Measurements from ENCODE around the gene YIPF7.
A peak's percentile ranks its signal among the peaks of the same experiment; 100 is the strongest.

The YIPF7 gene

DNA sequence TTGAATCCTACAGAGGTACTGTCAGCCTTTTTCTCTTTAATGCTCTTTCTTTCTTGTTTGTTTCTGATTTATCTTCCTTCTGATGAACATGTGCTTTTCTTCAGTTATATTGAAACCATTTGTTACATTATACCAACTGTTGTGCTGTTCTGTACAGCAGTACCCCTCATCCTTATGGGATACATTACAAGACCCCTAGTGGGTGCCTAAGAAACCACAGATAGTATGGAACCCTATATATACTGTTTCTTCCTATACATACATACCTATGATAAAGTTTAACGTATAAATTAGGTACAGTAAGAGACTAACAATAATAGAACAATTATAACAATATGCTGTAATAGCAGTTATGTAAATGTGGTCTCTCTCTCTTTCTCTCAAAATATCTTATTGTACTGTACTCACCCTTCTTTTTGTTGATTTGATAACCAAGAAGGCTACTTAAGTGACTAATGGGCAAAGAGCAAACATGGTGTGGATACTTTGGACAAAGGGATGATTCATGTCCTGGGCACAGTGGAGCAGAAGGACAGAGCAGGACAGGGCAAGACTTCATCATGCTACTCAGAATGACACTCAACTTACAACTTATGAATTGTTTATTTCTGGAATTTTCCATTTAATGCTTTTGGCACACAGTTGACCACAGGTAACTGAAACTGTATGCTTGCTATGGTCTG lies 10.7 kb upstream of the YIPF7 start:
- DNase-seq (ENCODE audit: insufficient read length, low spot score), result no peak
- TF ChIP-seq, protein P1, sequence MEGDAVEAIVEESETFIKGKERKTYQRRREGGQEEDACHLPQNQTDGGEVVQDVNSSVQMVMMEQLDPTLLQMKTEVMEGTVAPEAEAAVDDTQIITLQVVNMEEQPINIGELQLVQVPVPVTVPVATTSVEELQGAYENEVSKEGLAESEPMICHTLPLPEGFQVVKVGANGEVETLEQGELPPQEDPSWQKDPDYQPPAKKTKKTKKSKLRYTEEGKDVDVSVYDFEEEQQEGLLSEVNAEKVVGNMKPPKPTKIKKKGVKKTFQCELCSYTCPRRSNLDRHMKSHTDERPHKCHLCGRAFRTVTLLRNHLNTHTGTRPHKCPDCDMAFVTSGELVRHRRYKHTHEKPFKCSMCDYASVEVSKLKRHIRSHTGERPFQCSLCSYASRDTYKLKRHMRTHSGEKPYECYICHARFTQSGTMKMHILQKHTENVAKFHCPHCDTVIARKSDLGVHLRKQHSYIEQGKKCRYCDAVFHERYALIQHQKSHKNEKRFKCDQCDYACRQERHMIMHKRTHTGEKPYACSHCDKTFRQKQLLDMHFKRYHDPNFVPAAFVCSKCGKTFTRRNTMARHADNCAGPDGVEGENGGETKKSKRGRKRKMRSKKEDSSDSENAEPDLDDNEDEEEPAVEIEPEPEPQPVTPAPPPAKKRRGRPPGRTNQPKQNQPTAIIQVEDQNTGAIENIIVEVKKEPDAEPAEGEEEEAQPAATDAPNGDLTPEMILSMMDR (IDR thresholded peaks at IDR 0.05; ENCODE audit: insufficient read depth, missing control alignments), result no peak
- no peak for FAIRE-seq

DNA sequence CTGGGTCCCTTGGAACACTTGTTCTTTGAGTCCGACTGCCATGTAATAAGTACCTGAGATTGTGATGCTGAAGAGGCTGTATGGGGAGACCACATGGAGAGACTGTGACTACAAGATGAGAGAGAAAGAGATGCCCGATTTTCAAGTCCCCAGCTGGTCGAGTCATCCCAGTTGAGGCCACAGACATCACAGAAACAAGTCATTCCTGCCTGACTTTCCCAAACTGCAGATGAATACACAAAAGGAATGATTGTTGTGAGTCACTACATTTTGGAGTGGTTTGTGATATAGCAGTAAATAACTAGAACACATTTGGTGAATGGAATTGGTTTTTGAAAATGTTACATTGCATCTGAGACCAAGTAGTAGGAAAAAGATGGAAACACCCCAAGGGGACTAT lies 9.0 kb upstream of the YIPF7 start:
- TF ChIP-seq, protein P1 (IDR thresholded peaks at IDR 0.05; ENCODE audit: insufficient read depth, missing control alignments), result no peak
- DNase-seq (ENCODE audit: insufficient read length, low spot score) (no peak), FAIRE-seq (no peak)

DNA sequence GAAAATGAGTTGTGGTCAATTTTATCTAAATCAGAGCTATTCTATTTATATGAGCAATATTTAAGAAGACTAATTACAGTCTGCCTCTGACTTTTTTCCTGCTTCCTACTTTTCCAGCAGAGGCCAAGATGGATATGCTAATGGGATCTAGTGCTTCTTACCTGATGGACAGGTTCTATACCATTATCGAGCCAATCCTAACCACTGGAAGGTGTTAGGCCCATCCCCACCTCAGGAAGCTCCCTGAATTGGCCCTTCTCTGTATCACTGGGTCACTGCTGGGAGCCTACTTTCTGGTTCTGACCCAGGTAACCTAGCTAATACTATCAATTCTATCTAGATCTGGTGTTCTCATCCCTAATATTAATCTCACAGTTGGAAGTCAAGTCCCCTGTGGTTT lies 577 bp upstream of the YIPF7 start:
- TF ChIP-seq, protein P1 (IDR thresholded peaks at IDR 0.05; ENCODE audit: insufficient read depth, missing control alignments), result no peak
- DNase-seq (ENCODE audit: insufficient read length, low spot score) (no peak), FAIRE-seq (no peak)

DNA sequence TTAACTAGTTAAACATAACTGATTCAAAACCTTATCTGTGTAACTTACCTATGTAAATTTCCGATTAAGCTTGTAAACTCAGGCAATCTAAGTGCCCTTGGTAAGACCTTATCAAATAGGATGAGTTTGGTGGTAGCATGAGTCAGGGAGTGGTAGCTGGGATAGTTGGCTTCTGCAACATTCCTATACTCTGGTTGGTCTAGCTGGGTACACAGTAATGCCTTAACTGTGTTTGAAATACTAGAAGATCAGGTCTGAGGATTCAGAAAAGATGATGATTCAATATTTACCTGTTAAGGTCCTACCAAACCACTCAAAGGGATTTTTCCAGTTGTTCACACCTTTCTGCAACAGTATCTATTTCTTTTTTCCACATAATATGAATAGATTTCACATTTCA lies 5.3 kb downstream of the YIPF7 start:
- FAIRE-seq (no peak), DNase-seq (ENCODE audit: insufficient read length, low spot score) (no peak)
- TF ChIP-seq, protein P1 (IDR thresholded peaks at IDR 0.05; ENCODE audit: insufficient read depth, missing control alignments), result no peak

DNA sequence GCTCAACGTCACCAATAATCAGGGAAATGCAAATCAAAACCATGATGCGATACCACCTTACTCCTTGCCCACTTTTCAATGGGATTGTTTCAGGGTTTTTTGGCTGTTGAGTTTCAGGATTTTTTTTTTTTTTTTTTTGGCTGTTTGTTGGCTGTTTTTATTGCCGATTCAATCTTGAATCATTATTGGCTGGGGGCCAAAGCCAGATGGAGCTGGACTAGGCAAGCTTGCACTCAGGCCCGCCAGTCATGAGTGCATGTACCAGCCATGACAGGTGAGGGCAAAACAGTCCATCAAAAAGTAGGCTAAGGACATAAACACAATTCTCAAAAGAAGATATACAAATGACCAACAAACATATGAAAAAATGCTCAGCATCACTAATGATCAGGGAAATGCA lies 13.3 kb downstream of the YIPF7 start:
- DNase-seq (ENCODE audit: insufficient read length, low spot score) (no peak), FAIRE-seq (no peak)
- TF ChIP-seq, protein P1 (IDR thresholded peaks at IDR 0.05; ENCODE audit: insufficient read depth, missing control alignments), result no peak

DNA sequence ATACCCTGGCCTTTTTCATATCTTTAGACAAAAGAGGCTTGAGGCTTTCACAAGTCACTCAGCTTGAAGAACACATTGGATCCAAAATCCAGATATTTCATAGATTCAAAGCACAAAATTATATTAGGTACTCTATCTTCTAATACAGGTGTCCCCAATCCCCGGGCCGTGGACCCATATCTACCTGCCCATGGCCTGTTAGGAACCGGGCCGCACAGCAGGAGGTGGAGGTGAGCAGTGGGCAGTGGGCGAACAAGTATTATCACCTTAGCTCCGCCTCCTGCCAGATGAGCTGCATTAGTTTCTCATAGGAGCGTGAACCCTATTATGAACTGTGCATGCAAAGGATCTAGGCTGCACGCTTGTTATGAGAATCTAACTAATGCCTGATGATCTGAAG lies 18.7 kb downstream of the YIPF7 start:
- FAIRE-seq (no peak), DNase-seq (ENCODE audit: insufficient read length, low spot score) (no peak)
- TF ChIP-seq, protein P1 (IDR thresholded peaks at IDR 0.05; ENCODE audit: insufficient read depth, missing control alignments), result no peak

DNA sequence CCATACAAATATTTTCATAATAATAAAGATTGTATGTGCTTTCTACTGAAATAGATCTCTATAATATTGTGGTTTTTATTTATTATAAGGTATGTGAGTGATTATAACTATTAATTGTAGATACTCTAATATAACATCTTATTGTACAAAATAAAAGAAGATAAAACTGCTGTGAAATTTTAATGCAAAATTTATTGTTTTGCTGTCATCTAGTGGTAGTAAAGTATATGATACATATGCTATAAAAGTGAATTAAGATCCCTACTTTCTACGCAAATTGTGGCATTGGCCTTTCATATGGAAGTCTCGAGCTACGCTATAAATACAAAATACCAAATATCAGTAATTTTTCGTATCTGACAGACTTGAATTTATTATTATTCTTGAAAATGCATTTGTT lies 19.3 kb downstream of the YIPF7 start:
- DNase-seq (ENCODE audit: insufficient read length, low spot score) (no peak), FAIRE-seq (no peak)
- TF ChIP-seq, protein P1 (IDR thresholded peaks at IDR 0.05; ENCODE audit: insufficient read depth, missing control alignments), result peak; percentile 44

Data from D721Med (cell line).